Posterior cingulate gyrus (tissue), 11 donors: ENCODE measurements around the gene ABAT.

Source experiments
- DNase-seq, 10 donors: peaks; one replicate each; pipeline versions ENCODE4 v3.0.0 to v3.0.0-alpha.2; 2020 to 2021; ENCODE audit warnings: mixed read lengths in 3 of 10
- intact Hi-C: fragments of 100-400 bp; cut with DNase I; formaldehyde crosslinking; loops from one replicate; pipeline ENCODE4 v1.15.1; 2023

The ABAT gene

DNA sequence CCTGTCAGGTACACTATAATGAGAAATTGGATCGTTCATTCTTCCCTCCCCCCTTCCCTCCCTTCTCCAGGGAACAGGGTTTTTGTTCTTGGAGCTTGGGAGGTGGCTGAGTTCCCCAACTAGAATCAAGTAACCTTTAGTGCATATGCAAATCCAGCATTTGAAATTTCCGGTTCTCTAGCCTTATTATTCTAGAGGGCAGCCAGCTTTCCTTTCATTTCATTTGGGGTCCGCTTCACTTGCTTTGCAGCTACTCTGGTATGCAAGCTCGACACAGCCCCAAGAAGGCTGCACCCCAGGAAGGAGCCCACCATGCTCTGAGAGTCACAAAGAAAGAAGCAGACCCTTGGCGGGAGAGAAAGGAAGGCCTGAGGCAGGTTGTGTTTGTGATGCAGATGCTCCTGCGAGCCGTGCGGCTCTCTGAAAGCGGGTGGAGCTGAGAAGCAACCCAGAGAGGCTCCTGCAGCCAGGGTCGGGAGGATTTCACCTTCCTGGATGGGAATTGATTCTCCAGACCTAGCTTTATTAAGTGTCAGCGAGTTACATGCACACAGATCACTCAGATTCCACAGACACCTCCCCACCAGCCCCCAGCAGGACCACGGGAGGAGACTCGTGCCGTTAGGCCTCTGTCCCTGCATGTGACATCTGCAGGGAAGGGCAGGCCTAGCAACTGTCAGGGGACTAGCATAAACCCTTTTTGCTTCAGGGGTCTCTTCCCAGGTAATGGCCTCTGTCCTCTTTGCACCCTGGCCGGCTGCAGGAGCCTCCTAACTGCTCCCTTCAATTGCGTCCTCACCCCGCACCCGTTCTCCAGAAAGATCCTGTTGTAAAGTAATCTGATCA, 157.7 kb downstream of the ABAT start:
- intact Hi-C loops, result no loop called here
- no peak for DNase-seq

GRCh38 chr16:8832717-8833105, 158.3 kb downstream of the ABAT start:
- intact Hi-C loops, result no loop called here
- DNase-seq, result no peak
